ENCODE data around the gene FBXO38. TPM values are rescaled to one million over a fixed set of nuclear protein-coding genes. Genes with fewer than 3 reads are reported as not detected.

FBXO38 gene
- total RNA-seq, 1 donor from 2014 or later = 26.1 TPM

DNA sequence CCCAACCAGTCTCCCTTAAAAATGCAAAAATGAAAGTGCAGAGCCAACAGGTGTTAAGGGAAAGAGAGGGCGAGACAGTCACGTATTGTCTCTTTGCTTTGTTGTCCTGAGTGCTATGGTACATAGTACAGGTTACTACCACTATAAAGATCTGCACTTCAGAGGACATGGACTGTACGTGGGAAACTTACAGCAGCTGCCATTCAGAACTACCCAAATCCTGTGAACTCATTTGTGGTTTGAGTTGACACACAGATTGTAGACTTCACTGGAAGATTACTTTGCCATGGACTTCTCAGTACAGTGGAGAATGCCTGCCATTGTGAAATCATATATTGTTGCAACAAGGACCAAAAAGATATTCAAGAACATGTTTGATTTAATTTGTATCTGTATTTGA is 34.8 kb downstream of the FBXO38 start:
- TF ChIP-seq, protein P1, sequence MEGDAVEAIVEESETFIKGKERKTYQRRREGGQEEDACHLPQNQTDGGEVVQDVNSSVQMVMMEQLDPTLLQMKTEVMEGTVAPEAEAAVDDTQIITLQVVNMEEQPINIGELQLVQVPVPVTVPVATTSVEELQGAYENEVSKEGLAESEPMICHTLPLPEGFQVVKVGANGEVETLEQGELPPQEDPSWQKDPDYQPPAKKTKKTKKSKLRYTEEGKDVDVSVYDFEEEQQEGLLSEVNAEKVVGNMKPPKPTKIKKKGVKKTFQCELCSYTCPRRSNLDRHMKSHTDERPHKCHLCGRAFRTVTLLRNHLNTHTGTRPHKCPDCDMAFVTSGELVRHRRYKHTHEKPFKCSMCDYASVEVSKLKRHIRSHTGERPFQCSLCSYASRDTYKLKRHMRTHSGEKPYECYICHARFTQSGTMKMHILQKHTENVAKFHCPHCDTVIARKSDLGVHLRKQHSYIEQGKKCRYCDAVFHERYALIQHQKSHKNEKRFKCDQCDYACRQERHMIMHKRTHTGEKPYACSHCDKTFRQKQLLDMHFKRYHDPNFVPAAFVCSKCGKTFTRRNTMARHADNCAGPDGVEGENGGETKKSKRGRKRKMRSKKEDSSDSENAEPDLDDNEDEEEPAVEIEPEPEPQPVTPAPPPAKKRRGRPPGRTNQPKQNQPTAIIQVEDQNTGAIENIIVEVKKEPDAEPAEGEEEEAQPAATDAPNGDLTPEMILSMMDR (conservative IDR thresholded peaks at IDR 0.05; ENCODE audit: low read depth, low read length) = no peak
- no peak overlapping the region for H3K4me3 ChIP-seq (ENCODE audit: low read depth, low read length)
- DNase-seq (ENCODE audit: low read depth) = no peak

DNA sequence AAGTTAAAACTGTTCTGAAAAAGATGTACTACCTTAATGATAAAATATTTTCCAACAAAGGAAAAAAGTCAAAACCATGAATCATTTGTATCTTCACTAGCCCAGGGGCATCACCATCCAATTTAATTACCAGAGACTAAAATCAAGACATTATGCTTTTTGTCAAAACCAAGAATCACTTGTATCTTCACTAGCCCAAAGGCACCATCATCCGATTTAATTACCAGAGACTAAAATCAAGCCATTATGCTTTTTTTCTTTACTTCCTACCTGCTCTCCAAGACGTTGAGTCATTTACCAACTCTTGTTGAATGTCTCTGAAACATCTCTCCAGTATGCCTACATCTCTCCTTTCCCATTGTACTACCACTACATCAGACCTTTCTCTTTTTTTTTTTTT is 37.9 kb downstream of the FBXO38 start:
- TF ChIP-seq, protein P1 (conservative IDR thresholded peaks at IDR 0.05; ENCODE audit: low read depth, low read length) = no peak
- no peak overlapping the region for H3K4me3 ChIP-seq (ENCODE audit: low read depth, low read length)
- no peak for DNase-seq (ENCODE audit: low read depth)

DNA sequence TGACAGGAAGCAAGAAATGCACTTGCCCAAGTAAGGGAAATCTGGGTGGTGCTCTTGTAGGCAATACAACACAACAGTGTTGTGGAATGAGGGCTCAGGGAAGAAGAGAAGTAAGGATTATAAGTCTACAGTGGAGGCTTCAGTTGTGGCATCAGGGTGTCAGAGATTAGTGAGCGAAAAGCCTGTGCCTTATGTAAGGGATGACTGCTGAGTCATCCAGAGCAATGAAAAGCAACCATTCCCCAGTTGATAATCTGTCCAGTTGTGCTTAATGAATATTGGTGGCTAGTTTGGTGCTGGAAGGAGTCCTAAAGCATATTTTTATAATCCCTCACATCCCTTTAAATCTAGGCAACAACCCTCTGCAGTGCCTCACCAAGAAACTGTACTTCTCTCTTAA is 42.0 kb downstream of the FBXO38 start:
- DNase-seq (ENCODE audit: low read depth) = no peak
- no peak overlapping the region for H3K4me3 ChIP-seq (ENCODE audit: low read depth, low read length)
- TF ChIP-seq, protein P1 (conservative IDR thresholded peaks at IDR 0.05; ENCODE audit: low read depth, low read length) = no peak

DNA sequence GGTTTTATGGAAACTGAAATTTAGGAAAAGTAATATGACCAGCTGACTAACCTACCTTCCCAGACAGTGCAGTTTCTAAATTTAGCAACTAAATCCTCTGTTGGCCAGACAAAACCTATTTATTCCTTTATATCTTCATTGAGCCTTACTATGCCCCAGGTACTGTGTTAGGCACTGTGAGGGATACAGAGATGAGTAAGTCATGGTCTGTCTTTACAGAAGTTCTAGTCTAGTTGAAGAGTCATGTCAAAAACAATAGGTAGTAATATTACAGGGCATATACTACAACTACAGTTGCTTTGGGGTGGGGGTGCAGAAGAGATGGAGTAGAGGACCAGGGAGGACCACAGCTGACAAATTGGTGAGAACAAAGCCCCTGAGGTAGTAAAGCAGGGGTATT is 42.8 kb downstream of the FBXO38 start:
- TF ChIP-seq, protein P1 (conservative IDR thresholded peaks at IDR 0.05; ENCODE audit: low read depth, low read length) = no peak
- no peak for DNase-seq (ENCODE audit: low read depth)
- H3K4me3 ChIP-seq (ENCODE audit: low read depth, low read length) = no peak overlapping the region

DNA sequence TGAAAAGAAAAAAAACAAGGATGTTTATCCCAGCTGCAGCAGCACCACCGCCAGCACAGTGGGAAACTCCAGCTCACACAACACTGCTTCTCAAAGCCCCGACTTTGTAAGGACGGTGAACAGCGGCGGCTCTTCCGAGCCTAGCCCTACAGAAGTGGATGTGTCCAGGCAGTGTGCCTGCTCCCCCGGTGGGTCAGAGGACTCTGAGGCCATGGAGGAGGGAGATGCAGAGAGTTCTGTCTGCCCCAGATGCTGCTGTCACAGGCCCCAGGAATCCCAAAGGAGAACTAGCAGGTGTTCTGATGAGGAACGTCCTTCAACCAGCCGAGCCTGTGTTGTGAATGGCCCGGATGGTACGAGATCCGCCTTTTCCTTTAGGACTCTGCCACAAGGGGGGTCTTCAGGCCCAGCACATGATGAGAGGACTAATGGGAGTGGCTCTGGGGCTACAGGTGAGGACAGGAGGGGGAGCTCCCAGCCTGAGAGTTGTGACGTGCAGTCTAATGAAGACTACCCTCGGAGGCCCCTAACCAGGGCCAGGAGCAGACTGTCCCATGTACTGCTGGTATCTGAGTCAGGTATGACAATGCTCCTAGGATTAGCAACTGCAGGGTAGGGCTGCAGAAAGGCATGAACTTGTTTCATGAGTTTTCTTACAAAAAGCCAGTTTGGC is 43.7 kb downstream of the FBXO38 start:
- no peak for DNase-seq (ENCODE audit: low read depth)
- TF ChIP-seq, protein P1 (conservative IDR thresholded peaks at IDR 0.05; ENCODE audit: low read depth, low read length) = no peak
- H3K4me3 ChIP-seq (ENCODE audit: low read depth, low read length) = no peak overlapping the region

DNA sequence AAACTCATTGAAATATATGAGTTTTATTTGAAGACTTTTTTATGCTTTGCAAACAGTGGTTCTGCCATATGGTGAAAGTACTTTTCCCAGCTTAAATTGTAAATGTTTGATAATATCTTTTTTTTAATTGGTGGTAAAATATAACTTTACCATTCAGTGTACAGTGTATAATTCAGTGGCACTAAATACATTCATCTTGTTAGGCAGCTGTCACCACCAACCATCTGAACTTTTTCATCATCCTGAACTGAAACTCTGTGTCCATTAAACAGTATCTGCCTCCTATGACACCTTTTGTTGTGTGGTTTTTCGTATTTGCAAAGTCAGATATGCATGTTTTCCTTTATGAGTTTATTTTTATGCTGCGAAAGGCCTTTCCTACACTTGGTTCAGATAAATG is 45.1 kb downstream of the FBXO38 start:
- no peak overlapping the region for H3K4me3 ChIP-seq (ENCODE audit: low read depth, low read length)
- TF ChIP-seq, protein P1 (conservative IDR thresholded peaks at IDR 0.05; ENCODE audit: low read depth, low read length) = no peak
- DNase-seq (ENCODE audit: low read depth) = no peak

DNA sequence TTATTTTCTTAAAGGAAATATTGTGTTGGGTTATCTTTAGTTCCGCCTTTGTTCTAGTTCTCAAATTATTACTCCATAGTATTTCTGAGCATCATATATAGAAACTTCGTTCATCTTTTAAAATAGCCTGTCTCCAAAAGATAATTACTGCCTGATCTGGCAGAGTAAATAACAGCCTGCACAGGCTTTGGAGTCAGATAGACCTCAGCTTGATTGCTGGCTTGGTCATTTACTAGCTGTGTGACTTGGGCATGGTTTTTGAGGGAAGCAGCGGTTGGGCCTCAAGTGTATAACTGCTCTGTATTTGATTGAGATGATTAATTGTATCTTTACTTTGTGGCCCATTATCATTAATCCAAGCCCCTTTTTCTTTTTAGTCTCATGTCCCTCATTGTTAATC is 50.1 kb downstream of the FBXO38 start:
- no peak for DNase-seq (ENCODE audit: low read depth)
- H3K4me3 ChIP-seq (ENCODE audit: low read depth, low read length) = no peak overlapping the region
- TF ChIP-seq, protein P1 (conservative IDR thresholded peaks at IDR 0.05; ENCODE audit: low read depth, low read length) = no peak
